B cell (primary cell): Measurements from ENCODE around the gene ZNF516. TPM values are rescaled to one million over a fixed set of nuclear protein-coding genes. Genes with fewer than 3 reads are reported as not detected.

ENCODE experiments used
- ATAC-seq: fragments of 200-7000 bp; cut with Tn5 transposase; one replicate; pipeline ENCODE4 v1.10.0; 2021; ENCODE audit warnings: low read depth, mild to moderate bottlenecking, moderate number of reproducible peaks, moderate library complexity
- CTCF ChIA-PET: fragments of 350-600 bp; sonication (Branson Sonifier 250); formaldehyde crosslinking; loops from one replicate; lab custom pipeline; 2021; ENCODE audit warnings: antibody characterized with exemption, inconsistent platforms; lab: Charles Lee
- POLR2A ChIA-PET: fragments of 350-600 bp; sonication (Branson Sonifier 250); formaldehyde crosslinking; loops from one replicate; lab custom pipeline; 2021; ENCODE audit warnings: antibody characterized with exemption; lab: Charles Lee
- DNase-seq: peaks from one replicate; pipeline ENCODE4 v3.0.0; 2013
- H2AFZ ChIP-seq: 2 replicates; pipeline ENCODE4 v1.6.1; 2012; ENCODE audit warnings: mild to moderate bottlenecking, low read depth, low read length; ENCODE audit not compliant: insufficient read depth, poor library complexity, severe bottlenecking
- H3K27ac ChIP-seq, 2 donors: 1 replicate in 1 of 2; 2 replicates in 1 of 2; pipeline ENCODE4 v1.5.1; 2012 to 2013; ENCODE audit warnings: low read length in 2 of 2, mild to moderate bottlenecking in 2 of 2, moderate library complexity in 1 of 2
- H3K27me3 ChIP-seq, 4 experiments: fragments of 200-600 bp in 1 of 4; sonication (generic) in 1 of 4; replicated peaks in 1 of 4; 1 replicate in 2 of 4; 2 replicates in 2 of 4; pipeline versions ENCODE4 v1.6.1 to v1.7.0; 2013 to 2016; ENCODE audit warnings: low read length in 3 of 4, mild to moderate bottlenecking in 2 of 4, mixed read lengths in 1 of 4, moderate library complexity in 1 of 4; ENCODE audit not compliant: insufficient read depth in 4 of 4, control insufficient read depth in 3 of 4; ENCODE audit errors: control extremely low read depth in 1 of 4
- H3K36me3 ChIP-seq, 2 experiments: replicated peaks in 1 of 2; 1 replicate in 1 of 2; 2 replicates in 1 of 2; pipeline versions ENCODE4 v1.6.1 to v1.7.1; 2013; ENCODE audit warnings: low read length in 1 of 2; ENCODE audit not compliant: insufficient read depth in 2 of 2, control insufficient read depth in 1 of 2; ENCODE audit errors: control extremely low read depth in 1 of 2, extremely low read depth in 1 of 2
- H3K4me1 ChIP-seq, 2 donors: fragments of 200-600 bp in 1 of 2; sonication (generic) in 1 of 2; 1 replicate in 1 of 2; 2 replicates in 1 of 2; pipeline versions ENCODE4 v1.5.1 to v1.6.1; 2013 to 2017; ENCODE audit warnings: low read length in 2 of 2; ENCODE audit not compliant: control insufficient read depth in 2 of 2, insufficient read depth in 2 of 2
- H3K4me2 ChIP-seq: replicated peaks from 2 replicates; pipeline ENCODE3; 2012; ENCODE audit warnings: mild to moderate bottlenecking, low read depth, low read length; ENCODE audit not compliant: poor library complexity, severe bottlenecking
- H3K4me3 ChIP-seq, 5 experiments: fragments of 200-600 bp in 1 of 5; sonication (generic) in 1 of 5; 1 replicate in 3 of 5; 2 replicates in 2 of 5; pipeline versions ENCODE4 v1.5.1 to v1.7.0; 2011 to 2016; ENCODE audit warnings: low read length in 4 of 5, mild to moderate bottlenecking in 4 of 5, low read depth in 2 of 5, control low read depth in 1 of 5, moderate library complexity in 1 of 5; ENCODE audit not compliant: insufficient read depth in 1 of 5; ENCODE audit errors: control extremely low read depth in 1 of 5, extremely low read depth in 1 of 5
- H3K79me2 ChIP-seq: fragments of 200-600 bp; sonication (generic); one replicate; pipeline ENCODE4 v1.6.0; 2016; ENCODE audit warnings: low read length; ENCODE audit not compliant: control insufficient read depth, insufficient read depth
- H3K9ac ChIP-seq: fragments of 200-600 bp; sonication (generic); 2 replicates; pipeline ENCODE4 v1.6.1; 2017; ENCODE audit warnings: mild to moderate bottlenecking, low read length, moderate library complexity
- H3K9me3 ChIP-seq, 3 donors: one replicate each; pipeline versions ENCODE4 v1.6.1 to v1.7.1; 2013; ENCODE audit warnings: low read length in 2 of 3; ENCODE audit not compliant: control insufficient read depth in 2 of 3, insufficient read depth in 1 of 3; ENCODE audit errors: control extremely low read depth in 1 of 3
- H4K20me1 ChIP-seq: 2 replicates; pipeline ENCODE4 v1.6.0; 2012; ENCODE audit warnings: mild to moderate bottlenecking, low read length; ENCODE audit not compliant: insufficient read depth, control insufficient read depth, poor library complexity, severe bottlenecking
- H3K27ac Mint-ChIP-seq: one replicate; pipeline ENCODE4 v1.8.0; 2021; ENCODE audit warnings: mixed read lengths
- H3K27me3 Mint-ChIP-seq: one replicate; pipeline ENCODE4 v1.8.0; 2021; ENCODE audit warnings: mixed read lengths
- H3K4me1 Mint-ChIP-seq: one replicate; pipeline ENCODE4 v1.8.0; 2021; ENCODE audit warnings: mixed read lengths
- H3K4me3 Mint-ChIP-seq: one replicate; pipeline ENCODE4 v1.8.0; 2021; ENCODE audit warnings: mixed read lengths
- H3K9me3 Mint-ChIP-seq: one replicate; pipeline ENCODE4 v1.8.0; 2022; ENCODE audit warnings: mixed read lengths; ENCODE audit not compliant: insufficient read depth
- EZH2 ChIP-seq: IDR thresholded peaks from 2 replicates; pipeline ENCODE4 v1.6.1; 2012; ENCODE audit warnings: borderline replicate concordance, low read depth, mild to moderate bottlenecking, moderate library complexity, low read length; ENCODE audit not compliant: insufficient read depth, poor library complexity, severe bottlenecking
- WGBS: methylation state at CpG from one replicate; pipeline ENCODE4 v1.1.5; 2013; ENCODE audit warnings: missing lambda C conversion rate; ENCODE audit not compliant: insufficient coverage; 5-methylcytosine and 5-hydroxymethylcytosine counted together
- intact Hi-C: fragments of 100-400 bp; cut with micrococcal nuclease; formaldehyde crosslinking; loops from one replicate; pipeline ENCODE4 v1.10.0; 2022
- polyA plus RNA-seq: library from polyadenylated mRNA; depleted of rRNA; stranded (reverse); fragments of >200 nt; gene quantifications from 2 replicates; pipeline ENCODE4 v1.2.3, GENCODE V29; 2012
- total RNA-seq, 2 donors: library from RNA; stranded (reverse); fragments of 120-200 nt in 1 of 2; gene quantifications; 1 replicate in 1 of 2; 2 replicates in 1 of 2; pipeline versions ENCODE4 v1.2.3 to v1.2.4, GENCODE V29; 2013 to 2022
- TF ChIP-seq, protein P1 (sequence below): fragments of 200-600 bp; IDR thresholded peaks from one replicate; pipeline ENCODE4 v1.8.0; 2022; ENCODE audit warnings: antibody characterized with exemption, mild to moderate bottlenecking

ZNF516 gene
- total and polyA plus RNA-seq, 2 donors (not counting 1 experiment from before 2014, with no cell fraction given) = 6.7 to 27.1 TPM

DNA sequence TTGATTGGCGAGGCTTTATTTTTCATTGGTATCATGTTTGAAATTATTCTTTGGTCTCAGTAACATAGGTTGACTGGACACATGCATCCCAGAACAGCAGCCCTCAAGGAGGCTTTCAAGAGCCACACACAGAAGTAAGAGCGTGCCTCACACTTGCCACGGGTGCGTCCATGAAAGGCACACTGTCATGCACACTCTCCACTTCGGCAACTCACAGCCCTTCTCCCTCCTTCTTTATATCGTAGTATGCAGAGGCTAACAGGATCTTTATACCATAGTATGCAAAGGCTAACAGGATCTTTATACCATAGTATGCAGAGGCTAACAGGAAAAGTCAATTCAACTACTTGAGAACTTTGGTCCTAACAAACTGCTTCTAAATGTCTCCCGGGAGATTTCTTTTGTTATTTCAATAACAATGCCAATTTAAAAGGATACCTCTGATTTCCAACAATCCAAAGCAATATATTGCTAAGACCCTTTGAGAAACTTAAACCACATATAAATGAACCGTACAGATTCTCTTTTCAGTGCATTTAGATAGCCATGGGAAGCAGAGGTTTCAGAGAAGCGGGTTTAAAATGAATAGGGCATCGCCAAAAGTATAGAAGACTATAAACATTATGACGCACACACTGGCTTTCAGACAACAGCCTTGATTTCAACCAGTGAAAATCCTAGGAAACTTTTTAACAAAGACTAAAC, 26.5 kb upstream of the ZNF516 start:
- Mint-ChIP-seq H3K27me3 (peaks cover 42% of the 10 kb centered on the region), H3K4me3 (no peak overlapping the region), H3K9me3 (no peaks in the 10 kb centered on the region), H3K27ac (no peak overlapping the region), H3K4me1 (peaks cover 18% of the 10 kb centered on the region)
- Histone ChIP-seq H3K4me2 (no peak overlapping the region), H4K20me1 (no peaks in the 10 kb centered on the region), H3K9me3 (no peaks in the 10 kb centered on the region), H3K27ac (no peak overlapping the region), H3K36me3 (no peaks in the 10 kb centered on the region), H3K79me2 (no peaks in the 10 kb centered on the region), H3K4me3 (no peak overlapping the region), H3K4me1 (peaks cover 12 to 14% of the 10 kb centered on the region in 2 donors), H2AFZ (no peak overlapping the region), H3K27me3 (peaks cover 0 to 14% (median 4%) of the 10 kb centered on the region in 4 experiments), H3K9ac (no peak overlapping the region)
- ChIA-PET CTCF (no interaction called here), POLR2A (no interaction called here)
- no peak for DNase-seq
- 100% methylated on average over 4 of the region's 11 CpGs for WGBS
- intact Hi-C loops = no loop called here
- ATAC-seq = no peak
- TF ChIP-seq, protein P1, sequence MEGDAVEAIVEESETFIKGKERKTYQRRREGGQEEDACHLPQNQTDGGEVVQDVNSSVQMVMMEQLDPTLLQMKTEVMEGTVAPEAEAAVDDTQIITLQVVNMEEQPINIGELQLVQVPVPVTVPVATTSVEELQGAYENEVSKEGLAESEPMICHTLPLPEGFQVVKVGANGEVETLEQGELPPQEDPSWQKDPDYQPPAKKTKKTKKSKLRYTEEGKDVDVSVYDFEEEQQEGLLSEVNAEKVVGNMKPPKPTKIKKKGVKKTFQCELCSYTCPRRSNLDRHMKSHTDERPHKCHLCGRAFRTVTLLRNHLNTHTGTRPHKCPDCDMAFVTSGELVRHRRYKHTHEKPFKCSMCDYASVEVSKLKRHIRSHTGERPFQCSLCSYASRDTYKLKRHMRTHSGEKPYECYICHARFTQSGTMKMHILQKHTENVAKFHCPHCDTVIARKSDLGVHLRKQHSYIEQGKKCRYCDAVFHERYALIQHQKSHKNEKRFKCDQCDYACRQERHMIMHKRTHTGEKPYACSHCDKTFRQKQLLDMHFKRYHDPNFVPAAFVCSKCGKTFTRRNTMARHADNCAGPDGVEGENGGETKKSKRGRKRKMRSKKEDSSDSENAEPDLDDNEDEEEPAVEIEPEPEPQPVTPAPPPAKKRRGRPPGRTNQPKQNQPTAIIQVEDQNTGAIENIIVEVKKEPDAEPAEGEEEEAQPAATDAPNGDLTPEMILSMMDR = no peak
- TF ChIP-seq EZH2 = no peak

DNA sequence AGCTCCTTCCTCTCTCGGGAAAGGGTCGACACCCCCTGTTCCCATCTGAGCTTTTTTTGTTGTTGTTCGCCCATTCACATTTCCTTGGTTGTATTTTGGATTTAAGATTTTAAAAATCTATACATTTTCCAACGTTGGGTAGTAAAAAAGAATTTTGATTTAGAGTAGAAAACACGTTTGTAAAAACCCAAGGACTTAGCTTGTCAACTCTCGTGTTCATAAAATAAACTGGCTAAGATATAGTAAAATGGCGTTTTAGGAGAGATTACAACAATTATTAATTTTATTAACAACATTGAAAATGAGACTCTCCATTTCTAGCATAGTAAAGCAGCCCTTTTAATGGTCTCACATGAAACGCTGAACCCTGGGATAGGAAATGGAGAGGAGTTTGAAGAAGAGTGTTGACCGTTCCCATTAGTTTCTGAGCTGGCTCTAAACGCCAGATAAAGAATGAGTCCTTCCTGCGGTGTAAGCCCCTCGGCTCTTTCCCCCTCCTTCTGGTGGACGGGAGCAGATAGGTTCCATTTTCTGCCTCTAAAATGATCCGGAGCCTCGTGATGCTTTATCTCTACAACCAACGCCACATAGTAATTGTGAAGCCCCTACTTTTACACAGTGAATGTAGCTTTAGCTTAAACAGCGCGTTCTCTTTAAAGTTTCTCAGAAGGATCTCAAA, 24.0 kb upstream of the ZNF516 start:
- Histone ChIP-seq H3K4me2 (peak overlapping the region; percentile 61), H3K9me3 (no peaks in the 10 kb centered on the region), H3K9ac (peak overlapping the region; percentile 48), H2AFZ (peak overlapping the region; percentile 64), H4K20me1 (no peaks in the 10 kb centered on the region), H3K79me2 (no peaks in the 10 kb centered on the region), H3K27me3 (peaks cover 0 to 14% (median 3%) of the 10 kb centered on the region in 4 experiments), H3K4me3 (peak overlapping the region in 4 of 5 experiments; percentile 5 to 53 (median 46)), H3K36me3 (no peaks in the 10 kb centered on the region), H3K4me1 (peaks cover 10 to 12% of the 10 kb centered on the region in 2 donors), H3K27ac (no peak overlapping the region)
- TF ChIP-seq, protein P1 = no peak
- no peak for TF ChIP-seq EZH2
- Mint-ChIP-seq H3K4me3 (peak overlapping the region; percentile 75), H3K4me1 (peaks cover 18% of the 10 kb centered on the region), H3K27ac (no peak overlapping the region), H3K9me3 (no peaks in the 10 kb centered on the region), H3K27me3 (peaks cover 36% of the 10 kb centered on the region)
- CTCF ChIA-PET = no interaction called here
- DNase-seq = peak; percentile 17
- POLR2A ChIA-PET = no interaction called here
- intact Hi-C loops = no loop called here
- WGBS = 18% methylated on average over 6 of the region's 18 CpGs
- ATAC-seq = no peak
